RWPE2 (cell line): ENCODE results near the gene PICK1.
"Not testable (repeated sequence)": the region's sequence is repeated elsewhere in the genome, so short reads cannot be mapped to it uniquely, and the experiment has no call there.

Experiments used
- ATAC-seq: fragments of 200-7000 bp; cut with Tn5 transposase; 3 replicates; pipeline ENCODE4 v1.9.1; 2021; ENCODE audit warnings: low read depth
- DNase-seq: peaks from one replicate; pipeline ENCODE4 v3.0.0-alpha.2; 2020; ENCODE audit warnings: low spot score
- H3K27ac ChIP-seq: fragments of 450-650 bp; 2 replicates; pipeline ENCODE4 v1.5.1; 2017; ENCODE audit warnings: mild to moderate bottlenecking; ENCODE audit not compliant: poor library complexity, severe bottlenecking
- H3K27me3 ChIP-seq: fragments of 250-450 bp; sonication (Bioruptor Pico); 2 replicates; pipeline ENCODE4 v1.5.1; 2021; ENCODE audit warnings: mild to moderate bottlenecking, moderate library complexity; ENCODE audit not compliant: insufficient read depth, poor library complexity, severe bottlenecking
- H3K36me3 ChIP-seq: fragments of 250-450 bp; sonication (Bioruptor Pico); 2 replicates; pipeline ENCODE4 v1.5.1; 2020; ENCODE audit warnings: low read depth, mild to moderate bottlenecking, moderate library complexity
- H3K4me1 ChIP-seq: fragments of 250-450 bp; sonication (Bioruptor Pico); 2 replicates; pipeline ENCODE4 v1.5.1; 2021; ENCODE audit warnings: mild to moderate bottlenecking, moderate library complexity; ENCODE audit not compliant: insufficient read depth, poor library complexity, severe bottlenecking
- H3K4me3 ChIP-seq: fragments of 250-450 bp; sonication (Bioruptor Pico); 2 replicates; pipeline ENCODE4 v1.5.1; 2021; ENCODE audit warnings: mild to moderate bottlenecking, moderate library complexity; ENCODE audit not compliant: severe bottlenecking
- H3K9me3 ChIP-seq: fragments of 250-450 bp; sonication (Bioruptor Pico); 2 replicates; pipeline ENCODE4 v1.5.1; 2021; ENCODE audit warnings: mild to moderate bottlenecking, moderate library complexity; ENCODE audit not compliant: severe bottlenecking
- CTCF ChIP-seq: fragments of 450-650 bp; IDR thresholded peaks from one replicate; pipeline ENCODE4 v1.5.1; 2017; ENCODE audit warnings: mild to moderate bottlenecking, moderate library complexity; ENCODE audit not compliant: poor library complexity, severe bottlenecking

The PICK1 gene

GRCh38 chr22:38111925-38112355 is 54.7 kb downstream of the PICK1 start:
- H3K9me3 ChIP-seq: no peaks in the 10 kb centered on the region
- no peak for ATAC-seq
- no peak overlapping the region for H3K27ac ChIP-seq
- DNase-seq: no peak
- H3K4me1 ChIP-seq: peaks cover 2% of the 10 kb centered on the region
- no peaks in the 10 kb centered on the region for H3K36me3 ChIP-seq
- no peaks in the 10 kb centered on the region for H3K27me3 ChIP-seq
- no peak overlapping the region for H3K4me3 ChIP-seq
- no peak for TF ChIP-seq CTCF

GRCh38 chr22:38112381-38112780 is 55.2 kb downstream of the PICK1 start:
- H3K27me3 ChIP-seq: no peaks in the 10 kb centered on the region
- no peaks in the 10 kb centered on the region for H3K36me3 ChIP-seq
- no peak overlapping the region for H3K27ac ChIP-seq
- H3K4me1 ChIP-seq: peaks cover 2% of the 10 kb centered on the region
- H3K4me3 ChIP-seq: no peak overlapping the region
- ATAC-seq (no peak), DNase-seq (no peak)
- H3K9me3 ChIP-seq: no peaks in the 10 kb centered on the region
- no peak for TF ChIP-seq CTCF

- H3K27me3 ChIP-seq: no peaks in the 10 kb centered on the region
- H3K36me3 ChIP-seq: no peaks in the 10 kb centered on the region
- DNase-seq (peak; percentile 70), ATAC-seq (peak; percentile 82)
- peaks cover 2% of the 10 kb centered on the region for H3K4me1 ChIP-seq
- H3K9me3 ChIP-seq: no peaks in the 10 kb centered on the region
- peak; percentile 86 for TF ChIP-seq CTCF
- no peak overlapping the region for H3K27ac ChIP-seq
- H3K4me3 ChIP-seq: no peak overlapping the region
Observed at GRCh38 chr22:38114484-38115398, 57.5 kb downstream of the PICK1 start.

GRCh38 chr22:38115423-38116205 is 58.4 kb downstream of the PICK1 start:
- ATAC-seq (no peak), DNase-seq (no peak)
- H3K9me3 ChIP-seq: no peaks in the 10 kb centered on the region
- no peaks in the 10 kb centered on the region for H3K27me3 ChIP-seq
- peaks cover 3% of the 10 kb centered on the region for H3K4me1 ChIP-seq
- H3K27ac ChIP-seq: no peak overlapping the region
- no peaks in the 10 kb centered on the region for H3K36me3 ChIP-seq
- no peak overlapping the region for H3K4me3 ChIP-seq
- no peak for TF ChIP-seq CTCF

- not testable (repeated sequence) for ATAC-seq, H3K9me3 ChIP-seq, H3K27ac ChIP-seq, H3K27me3 ChIP-seq, H3K4me3 ChIP-seq, H3K36me3 ChIP-seq, DNase-seq, H3K4me1 ChIP-seq
Observed at GRCh38 chr22:38117556-38117955, 60.4 kb downstream of the PICK1 start.
